Common myeloid progenitor, CD34-positive (primary cell): ENCODE measurements around the gene GKAP1.

ENCODE experiments used
- CTCF ChIA-PET: fragments of 350-600 bp; sonication (Branson Sonifier 250); formaldehyde crosslinking; loops from one replicate; lab custom pipeline; 2021; ENCODE audit warnings: antibody characterized with exemption; lab: Charles Lee
- POLR2A ChIA-PET: fragments of 350-600 bp; sonication (Branson Sonifier 250); formaldehyde crosslinking; loops from one replicate; lab custom pipeline; 2021; ENCODE audit warnings: antibody characterized with exemption; lab: Charles Lee
- DNase-seq, 3 donors: peaks; one replicate each; pipeline versions ENCODE4 v3.0.0 to v3.0.0-alpha.2; 2013
- H3K27ac ChIP-seq, 2 experiments: 1 replicate in 1 of 2; 2 replicates in 1 of 2; pipeline ENCODE4 v1.7.0; 2013; ENCODE audit warnings: inconsistent platforms in 2 of 2, low read length in 2 of 2, mild to moderate bottlenecking in 2 of 2, low read depth in 1 of 2, moderate library complexity in 1 of 2; ENCODE audit not compliant: severe bottlenecking in 2 of 2, insufficient read depth in 1 of 2, poor library complexity in 1 of 2
- H3K27me3 ChIP-seq, 5 experiments: replicated peaks in 2 of 5; 1 replicate in 3 of 5; 2 replicates in 2 of 5; pipeline versions ENCODE4 v1.6.1 to v1.7.0; 2013; ENCODE audit warnings: low read length in 4 of 5, mild to moderate bottlenecking in 2 of 5, moderate library complexity in 2 of 5, inconsistent platforms in 1 of 5; ENCODE audit not compliant: insufficient read depth in 5 of 5, control insufficient read depth in 4 of 5
- H3K36me3 ChIP-seq, 4 experiments: 1 replicate in 2 of 4; 2 replicates in 2 of 4; pipeline versions ENCODE4 v1.6.1 to v1.7.0; 2013; ENCODE audit warnings: low read length in 3 of 4, control low read depth in 1 of 4, mild to moderate bottlenecking in 1 of 4; ENCODE audit not compliant: control insufficient read depth in 4 of 4, insufficient read depth in 4 of 4
- H3K4me1 ChIP-seq, 4 experiments: 1 replicate in 3 of 4; 2 replicates in 1 of 4; pipeline versions ENCODE4 v1.6.1 to v1.7.1; 2013; ENCODE audit warnings: low read length in 3 of 4, mild to moderate bottlenecking in 3 of 4, control low read depth in 1 of 4, inconsistent platforms in 1 of 4, moderate library complexity in 1 of 4; ENCODE audit not compliant: control insufficient read depth in 4 of 4, insufficient read depth in 4 of 4; ENCODE audit errors: control extremely low read depth in 1 of 4
- H3K4me3 ChIP-seq, 7 experiments: 1 replicate in 4 of 7; 2 replicates in 3 of 7; pipeline versions ENCODE4 v1.5.1 to v1.7.0; 2013; ENCODE audit warnings: mild to moderate bottlenecking in 7 of 7, low read length in 6 of 7, moderate library complexity in 6 of 7, inconsistent platforms in 2 of 7, low read depth in 2 of 7, control low read depth in 1 of 7; ENCODE audit not compliant: insufficient read depth in 4 of 7, control insufficient read depth in 1 of 7; ENCODE audit errors: extremely low read depth in 1 of 7
- H3K9me3 ChIP-seq, 5 experiments: 1 replicate in 4 of 5; 2 replicates in 1 of 5; pipeline versions ENCODE4 v1.6.1 to v1.7.1; 2013; ENCODE audit warnings: low read length in 4 of 5, mild to moderate bottlenecking in 2 of 5, inconsistent platforms in 1 of 5, low read depth in 1 of 5, moderate library complexity in 1 of 5; ENCODE audit not compliant: control insufficient read depth in 4 of 5, insufficient read depth in 2 of 5; ENCODE audit errors: control extremely low read depth in 1 of 5
- WGBS: methylation state at CpG from one replicate; pipeline ENCODE4 v1.1.5; 2013; ENCODE audit not compliant: insufficient coverage; 5-methylcytosine and 5-hydroxymethylcytosine counted together

The GKAP1 gene

DNA sequence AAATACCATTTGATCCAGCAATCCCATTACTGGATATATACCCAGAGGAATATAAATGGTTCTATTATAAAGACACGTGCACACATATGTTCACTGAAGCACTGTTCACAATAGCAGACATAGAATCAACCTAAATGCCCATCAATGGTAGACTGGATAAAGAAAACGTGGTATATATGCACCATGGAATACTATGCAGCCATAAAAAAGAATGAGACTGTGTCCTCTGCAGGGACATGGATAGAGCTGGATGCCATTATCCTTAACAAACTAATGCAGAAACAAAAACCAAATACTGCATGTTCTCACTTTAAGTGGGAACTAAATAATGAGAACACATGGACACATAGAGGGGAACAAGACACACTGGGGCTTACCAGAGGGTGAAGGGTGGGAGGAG is 39.4 kb downstream of the GKAP1 start:
- CTCF ChIA-PET = no interaction called here
- 100% methylated on average over 1 of the region's 2 CpGs for WGBS
- peaks cover 0 to 7% (median under 1%) of the 10 kb centered on the region in 4 experiments for H3K36me3 ChIP-seq
- H3K27me3 ChIP-seq = no peaks in the 10 kb centered on the region
- no peak overlapping the region for H3K27ac ChIP-seq
- no peaks in the 10 kb centered on the region for H3K9me3 ChIP-seq
- DNase-seq = no peak
- no peaks in the 10 kb centered on the region for H3K4me1 ChIP-seq
- no peak overlapping the region for H3K4me3 ChIP-seq
- POLR2A ChIA-PET = no interaction called here

DNA sequence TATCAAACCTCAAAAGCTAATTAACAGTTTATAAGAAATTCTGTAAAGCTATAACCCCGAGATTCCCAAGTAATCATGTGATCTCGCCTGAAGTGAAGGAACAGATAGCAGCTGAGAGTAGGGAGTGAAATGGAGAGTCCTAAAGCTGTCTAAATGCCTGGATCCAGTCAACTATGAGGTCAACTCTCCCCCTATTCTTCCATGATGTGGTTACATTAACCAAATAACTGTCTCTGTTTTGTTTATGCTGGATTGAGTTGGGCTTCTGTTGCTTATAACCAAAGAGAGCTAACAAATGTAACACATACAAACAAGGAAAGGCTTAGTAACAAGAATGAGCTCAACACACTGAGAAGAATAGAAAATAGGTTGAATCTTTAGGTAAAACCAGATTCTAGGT is 41.6 kb downstream of the GKAP1 start:
- WGBS = no CpG with 5 or more reads among the region's 2 CpGs
- CTCF ChIA-PET = no interaction called here
- H3K4me1 ChIP-seq = no peaks in the 10 kb centered on the region
- no peaks in the 10 kb centered on the region for H3K27me3 ChIP-seq
- H3K9me3 ChIP-seq = no peaks in the 10 kb centered on the region
- POLR2A ChIA-PET = no interaction called here
- H3K36me3 ChIP-seq = peaks cover 0 to 2% (median 0%) of the 10 kb centered on the region in 4 experiments
- DNase-seq = no peak
- no peak overlapping the region for H3K4me3 ChIP-seq
- no peak overlapping the region for H3K27ac ChIP-seq

DNA sequence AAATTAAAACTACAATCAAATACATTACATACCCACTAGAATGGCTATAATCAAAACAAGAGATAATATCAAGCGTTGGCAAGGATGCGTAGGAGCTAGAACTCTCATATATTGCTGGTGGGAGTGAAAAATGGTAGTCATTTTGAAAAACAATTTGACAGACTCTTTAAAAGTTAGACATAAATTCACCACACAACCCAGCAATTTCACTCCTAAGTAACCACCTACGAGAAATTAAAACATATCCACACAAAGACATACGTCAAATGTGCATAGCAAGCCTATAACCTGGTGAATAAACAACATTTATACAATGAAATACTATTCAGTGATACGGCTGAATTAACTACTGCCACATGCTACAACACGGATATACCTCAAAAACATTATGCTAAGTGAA is 44.7 kb downstream of the GKAP1 start:
- H3K4me1 ChIP-seq = no peaks in the 10 kb centered on the region
- H3K36me3 ChIP-seq = peaks cover 0 to 6% (median 0%) of the 10 kb centered on the region in 4 experiments
- no peaks in the 10 kb centered on the region for H3K9me3 ChIP-seq
- DNase-seq = no peak
- no peak overlapping the region for H3K27ac ChIP-seq
- no peaks in the 10 kb centered on the region for H3K27me3 ChIP-seq
- ChIA-PET CTCF (no interaction called here), POLR2A (no interaction called here)
- no peak overlapping the region for H3K4me3 ChIP-seq
- WGBS = 87% methylated on average over 3 of the region's 6 CpGs

DNA sequence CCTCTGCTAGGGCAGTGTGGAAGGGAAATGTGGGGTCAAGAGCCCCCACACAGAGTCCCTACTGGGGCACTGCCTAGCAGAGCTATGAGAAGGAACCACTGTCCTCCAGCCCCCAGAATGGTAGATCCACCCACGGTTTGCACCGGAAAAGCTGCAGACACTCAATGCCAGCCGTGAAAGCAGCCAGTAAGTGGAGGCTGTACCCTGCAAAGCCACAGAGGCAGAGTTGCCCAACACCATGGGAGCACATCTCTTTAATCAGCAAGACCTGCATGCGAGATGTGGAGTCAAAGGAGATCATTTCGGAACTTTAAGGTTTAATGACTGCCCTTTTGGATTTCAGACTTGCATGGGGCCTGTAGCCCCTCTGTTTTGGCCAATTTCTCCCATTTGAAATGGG is 52.2 kb downstream of the GKAP1 start:
- CTCF ChIA-PET = no interaction called here

DNA sequence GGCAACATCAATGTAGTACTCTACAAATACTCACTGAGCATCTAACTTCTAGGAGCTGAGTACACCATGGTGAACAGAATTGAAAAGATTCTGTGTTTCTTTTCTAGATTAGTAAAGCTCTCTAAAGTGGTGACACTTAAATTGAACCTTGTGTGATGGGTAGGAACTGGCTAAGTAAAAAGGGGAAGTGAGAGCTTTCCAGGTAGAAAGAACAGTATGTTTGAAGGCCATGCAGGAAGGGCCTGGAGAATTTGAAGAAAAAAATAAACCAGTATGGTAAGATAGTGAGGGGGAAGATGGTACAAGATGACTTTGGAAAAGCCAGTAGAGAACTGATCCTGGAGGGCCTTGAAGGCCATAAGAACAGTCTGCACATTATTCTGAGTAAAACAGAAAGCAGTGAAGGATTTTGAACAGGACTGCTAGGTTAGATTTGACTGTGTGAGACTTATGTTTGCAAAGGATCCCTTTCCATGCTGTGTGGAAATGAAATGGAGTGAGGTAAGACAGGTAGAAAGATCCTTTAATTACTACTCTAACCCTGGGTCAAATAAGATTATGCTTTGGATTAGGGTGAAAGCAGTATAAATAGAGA is 63.1 kb downstream of the GKAP1 start:
- CTCF ChIA-PET = no interaction called here
- no peak overlapping the region for H3K4me3 ChIP-seq
- H3K27me3 ChIP-seq = no peaks in the 10 kb centered on the region
- POLR2A ChIA-PET = no interaction called here
- peaks cover 0 to under 1% (median 0%) of the 10 kb centered on the region in 5 experiments for H3K9me3 ChIP-seq
- no peak overlapping the region for H3K27ac ChIP-seq
- H3K4me1 ChIP-seq = no peaks in the 10 kb centered on the region
- H3K36me3 ChIP-seq = peaks cover 0 to 14% (median 1%) of the 10 kb centered on the region in 4 experiments
- DNase-seq = peak; percentile 4 to 46 (median 23)

More for the DNA sequence above, 52.2 kb downstream of the GKAP1 start:
- Histone ChIP-seq H3K4me3 (no peak overlapping the region), H3K36me3 (peaks cover 0 to 17% (median 7%) of the 10 kb centered on the region in 4 experiments), H3K4me1 (no peaks in the 10 kb centered on the region), H3K9me3 (peaks cover 0 to 18% (median 2%) of the 10 kb centered on the region in 5 experiments), H3K27me3 (no peaks in the 10 kb centered on the region), H3K27ac (no peak overlapping the region)
- POLR2A ChIA-PET = no interaction called here
- no peak for DNase-seq
- WGBS = 100% methylated on average over 5 of the region's 5 CpGs

DNA sequence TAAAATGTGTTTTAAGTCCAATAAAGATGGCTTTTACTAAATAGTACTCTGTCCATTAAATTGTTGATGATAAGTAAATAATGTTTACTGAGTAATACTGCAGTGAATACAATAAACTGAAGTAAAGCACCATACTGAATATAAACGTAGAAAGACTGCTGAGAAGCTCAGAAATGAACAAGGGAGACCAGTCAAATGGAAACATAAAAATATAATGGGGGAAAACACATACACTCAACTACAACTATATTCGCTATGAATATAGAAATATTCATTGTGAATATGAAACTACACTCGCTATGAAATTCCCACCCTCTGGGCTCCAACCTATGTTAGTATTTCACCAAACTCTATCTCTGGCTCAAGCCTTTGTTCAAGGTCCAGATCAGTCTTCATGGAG is 67.9 kb downstream of the GKAP1 start:
- Histone ChIP-seq H3K27me3 (no peaks in the 10 kb centered on the region), H3K9me3 (no peaks in the 10 kb centered on the region), H3K4me1 (peaks cover 0 to 6% (median 0%) of the 10 kb centered on the region in 4 experiments), H3K4me3 (no peak overlapping the region), H3K36me3 (peaks cover 0 to 11% (median 0%) of the 10 kb centered on the region in 4 experiments), H3K27ac (no peak overlapping the region)
- DNase-seq = no peak
- no CpG with 5 or more reads among the region's 3 CpGs for whole genome bisulfite sequencing
- CTCF ChIA-PET = no interaction called here
- POLR2A ChIA-PET = no interaction called here

DNA sequence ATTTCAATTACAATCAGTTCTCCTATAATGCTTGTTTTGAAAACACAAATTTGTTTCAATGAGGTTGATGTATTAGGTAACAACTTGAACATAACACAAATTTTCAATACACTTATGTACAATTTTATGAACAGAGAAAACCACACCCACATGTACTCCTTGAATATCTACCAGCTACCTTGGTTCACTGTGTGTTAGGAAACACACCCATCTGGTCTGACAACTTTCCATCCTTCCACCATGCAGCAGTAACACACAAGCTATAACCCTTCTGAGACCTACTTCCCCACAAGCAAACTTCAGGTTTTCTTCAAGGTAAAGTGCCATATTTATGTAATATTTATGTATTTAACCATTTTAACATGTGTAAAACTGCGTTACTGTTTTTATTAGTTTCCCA is 73.4 kb downstream of the GKAP1 start:
- Histone ChIP-seq H3K36me3 (peaks cover 0 to 7% (median under 1%) of the 10 kb centered on the region in 4 experiments), H3K4me1 (peaks cover 0 to 6% (median 0%) of the 10 kb centered on the region in 4 experiments), H3K27me3 (no peaks in the 10 kb centered on the region), H3K4me3 (no peak overlapping the region), H3K27ac (no peak overlapping the region), H3K9me3 (no peaks in the 10 kb centered on the region)
- ChIA-PET CTCF (no interaction called here), POLR2A (no interaction called here)
- no peak for DNase-seq
- no CpG with 5 or more reads among the region's 1 CpG for WGBS
